HepG2 (cell line): ENCODE data around the gene RHCE. TPM values are rescaled to one million over a fixed set of nuclear protein-coding genes. Genes with fewer than 3 reads are reported as not detected.
A peak's percentile ranks its signal among the peaks of the same experiment; 100 is the strongest.

Experiments
- ETV5 ChIP-seq: IDR thresholded peaks from 2 replicates; pipeline ENCODE4 v1.6.1; 2018; ENCODE audit warnings: missing biosample characterization, missing genetic modification reagents, inconsistent platforms, borderline replicate concordance
- HDAC1 ChIP-seq: sonication (generic); formaldehyde crosslinking; IDR thresholded peaks from 2 replicates; pipeline ENCODE4 v1.5.1; 2020; ENCODE audit warnings: mild to moderate bottlenecking, missing genetic modification reagents
- HMGA1 ChIP-seq: sonication (generic); formaldehyde crosslinking; conservative IDR thresholded peaks from 2 replicates; pipeline ENCODE4 v1.4.0; 2020; ENCODE audit warnings: missing genetic modification reagents
- MXI1 ChIP-seq: IDR thresholded peaks from 3 replicates; pipeline ENCODE4 v1.6.1; 2012; ENCODE audit warnings: low read depth, low read length, inconsistent platforms, borderline replicate concordance
- POLR2G ChIP-seq: fragments of 200-400 bp; formaldehyde crosslinking; IDR thresholded peaks from 2 replicates; pipeline ENCODE4 v1.6.1; 2018; ENCODE audit warnings: mild to moderate bottlenecking, low read depth, low read length, moderate library complexity
- ZNF530 ChIP-seq: sonication (generic); formaldehyde crosslinking; IDR thresholded peaks from 2 replicates; pipeline ENCODE4 v1.5.0; 2020; ENCODE audit warnings: low read depth, mild to moderate bottlenecking, missing genetic modification reagents
- ZNF737 ChIP-seq: sonication (generic); formaldehyde crosslinking; IDR thresholded peaks from 2 replicates; pipeline ENCODE4 v1.5.0; 2020; ENCODE audit warnings: missing genetic modification reagents, mild to moderate bottlenecking, borderline replicate concordance
- ZSCAN12 ChIP-seq: sonication (generic); formaldehyde crosslinking; IDR thresholded peaks from 2 replicates; pipeline ENCODE4 v1.9.0; 2021; ENCODE audit warnings: mild to moderate bottlenecking, missing genetic modification reagents
- polyA plus RNA-seq, 8 experiments: library from polyadenylated mRNA; depleted of rRNA in 3 of 8; stranded (reverse) in 7 of 8; unstranded in 1 of 8; fragments of >200 nt; fragmentation: Illumina TruSeq in 4 of 8; extraction: Trizol in 4 of 8; gene quantifications; 2 replicates each; pipeline versions ENCODE4 v1.2.1 to v1.2.3, GENCODE V29; 2011 to 2016; ENCODE audit warnings: low read depth in 4 of 8, missing spikeins in 1 of 8, mixed read lengths in 1 of 8; ENCODE audit not compliant: insufficient read depth in 1 of 8
- total RNA-seq, 5 experiments: library from RNA; depleted of rRNA; stranded (reverse); fragments of >200 nt; fragmentation: Illumina TruSeq; extraction: Trizol; gene quantifications; 2 replicates each; pipeline ENCODE4 v1.2.3, GENCODE V29; 2016; ENCODE audit warnings: low read depth in 1 of 5
- TF ChIP-seq, protein P1 (sequence below): sonication (generic); formaldehyde crosslinking; conservative IDR thresholded peaks from 2 replicates; pipeline ENCODE4 v1.8.0; 2022; ENCODE audit warnings: missing genetic modification reagents
- TF ChIP-seq, protein P2 (sequence below): sonication (generic); formaldehyde crosslinking; IDR thresholded peaks from 2 replicates; pipeline ENCODE4 v1.5.1; 2020; ENCODE audit warnings: mild to moderate bottlenecking, missing genetic modification reagents
- TF ChIP-seq, protein P3 (sequence below): IDR thresholded peaks from 2 replicates; pipeline ENCODE4 v1.4.0; 2020; ENCODE audit warnings: mild to moderate bottlenecking, missing genetic modification reagents
- TF ChIP-seq, protein P4 (sequence below): sonication (generic); formaldehyde crosslinking; IDR thresholded peaks from 2 replicates; pipeline ENCODE4 v1.4.0; 2020; ENCODE audit warnings: mild to moderate bottlenecking, missing genetic modification reagents

The RHCE gene
- total and polyA plus RNA-seq, 2 of the 13 experiments (the other 11 are each of a cell fraction or from before 2014, with no cell fraction given): 0.30 TPM; not detected in 1

DNA sequence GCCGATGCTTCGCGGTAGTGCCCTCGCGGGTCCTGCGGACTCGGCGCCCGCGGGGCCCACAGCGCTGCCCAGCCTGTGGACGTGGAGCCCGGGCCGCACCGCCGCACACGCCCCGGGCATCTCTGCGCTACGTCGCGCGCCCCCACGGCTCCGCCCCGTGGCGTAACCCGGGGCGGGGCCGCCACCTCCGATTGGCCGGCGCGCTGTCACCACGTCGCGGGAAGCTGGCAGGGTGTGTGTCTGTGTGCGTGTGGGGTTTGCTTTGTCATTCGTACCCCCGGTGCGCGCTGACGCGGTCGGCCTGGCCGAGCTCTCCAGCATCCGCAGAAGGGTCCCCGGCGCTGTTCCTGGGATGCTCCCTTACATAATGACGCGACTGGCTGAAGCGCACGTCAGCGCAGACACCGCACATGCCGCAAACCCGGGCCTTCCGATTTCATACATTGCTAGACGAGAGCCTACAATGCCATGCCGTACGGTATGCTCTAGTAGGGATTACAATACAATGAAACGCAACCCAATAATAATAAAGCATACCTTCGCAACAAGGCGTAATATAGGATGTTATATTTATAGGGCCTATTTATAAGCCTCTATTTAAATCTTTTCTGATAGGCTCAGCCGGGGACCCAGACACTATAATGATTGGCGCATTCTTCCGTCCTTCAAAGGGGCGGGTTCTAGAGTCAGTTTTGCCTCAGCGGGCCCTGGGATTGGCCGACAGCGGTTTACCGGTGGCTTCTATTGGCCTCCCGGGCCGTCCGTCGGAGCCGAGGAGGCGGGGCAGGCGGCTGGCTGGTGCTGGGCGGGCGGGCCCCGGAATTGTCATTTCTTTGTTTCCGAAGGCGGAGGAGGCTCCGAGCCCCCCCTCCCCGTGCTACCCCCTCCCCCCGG is 9.7 kb upstream of the RHCE start, which contains the start of gene MACO1 (continued):
- TF ChIP-seq, protein P1, sequence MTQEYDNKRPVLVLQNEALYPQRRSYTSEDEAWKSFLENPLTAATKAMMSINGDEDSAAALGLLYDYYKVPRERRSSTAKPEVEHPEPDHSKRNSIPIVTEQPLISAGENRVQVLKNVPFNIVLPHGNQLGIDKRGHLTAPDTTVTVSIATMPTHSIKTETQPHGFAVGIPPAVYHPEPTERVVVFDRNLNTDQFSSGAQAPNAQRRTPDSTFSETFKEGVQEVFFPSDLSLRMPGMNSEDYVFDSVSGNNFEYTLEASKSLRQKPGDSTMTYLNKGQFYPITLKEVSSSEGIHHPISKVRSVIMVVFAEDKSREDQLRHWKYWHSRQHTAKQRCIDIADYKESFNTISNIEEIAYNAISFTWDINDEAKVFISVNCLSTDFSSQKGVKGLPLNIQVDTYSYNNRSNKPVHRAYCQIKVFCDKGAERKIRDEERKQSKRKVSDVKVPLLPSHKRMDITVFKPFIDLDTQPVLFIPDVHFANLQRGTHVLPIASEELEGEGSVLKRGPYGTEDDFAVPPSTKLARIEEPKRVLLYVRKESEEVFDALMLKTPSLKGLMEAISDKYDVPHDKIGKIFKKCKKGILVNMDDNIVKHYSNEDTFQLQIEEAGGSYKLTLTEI (CRISPR knock-in tag): no peak
- TF ChIP-seq HMGA1 (CRISPR knock-in tag) (no peak), HDAC1 (peak; percentile 76), ZSCAN12 (CRISPR knock-in tag) (no peak), ZNF737 (CRISPR knock-in tag) (no peak), POLR2G (peak; percentile 86), ZNF530 (CRISPR knock-in tag) (no peak), ETV5 (0 out of 2 replicates have a peak, but pooled peaks have one; percentile 18), MXI1 (peak; percentile 91; the same call in 1 of the 3 replicates)
- TF ChIP-seq, protein P2, sequence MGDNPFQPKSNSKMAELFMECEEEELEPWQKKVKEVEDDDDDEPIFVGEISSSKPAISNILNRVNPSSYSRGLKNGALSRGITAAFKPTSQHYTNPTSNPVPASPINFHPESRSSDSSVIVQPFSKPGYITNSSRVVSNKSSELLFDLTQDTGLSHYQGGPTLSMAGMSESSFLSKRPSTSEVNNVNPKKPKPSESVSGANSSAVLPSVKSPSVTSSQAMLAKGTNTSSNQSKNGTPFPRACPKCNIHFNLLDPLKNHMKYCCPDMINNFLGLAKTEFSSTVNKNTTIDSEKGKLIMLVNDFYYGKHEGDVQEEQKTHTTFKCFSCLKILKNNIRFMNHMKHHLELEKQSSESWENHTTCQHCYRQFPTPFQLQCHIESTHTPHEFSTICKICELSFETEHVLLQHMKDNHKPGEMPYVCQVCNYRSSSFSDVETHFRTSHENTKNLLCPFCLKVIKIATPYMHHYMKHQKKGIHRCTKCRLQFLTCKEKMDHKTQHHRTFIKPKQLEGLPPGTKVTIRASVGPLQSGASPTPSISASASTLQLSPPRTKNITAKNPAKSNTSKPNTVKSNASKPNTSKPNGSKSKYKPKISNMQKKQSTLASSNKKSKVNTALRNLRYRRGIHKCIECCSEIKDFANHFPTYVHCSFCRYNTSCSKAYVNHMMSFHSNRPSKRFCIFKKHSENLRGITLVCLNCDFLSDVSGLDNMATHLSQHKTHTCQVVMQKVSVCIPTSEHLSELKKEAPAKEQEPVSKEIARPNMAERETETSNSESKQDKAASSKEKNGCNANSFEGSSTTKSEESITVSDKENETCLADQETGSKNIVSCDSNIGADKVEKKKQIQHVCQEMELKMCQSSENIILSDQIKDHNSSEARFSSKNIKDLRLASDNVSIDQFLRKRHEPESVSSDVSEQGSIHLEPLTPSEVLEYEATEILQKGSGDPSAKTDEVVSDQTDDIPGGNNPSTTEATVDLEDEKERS (CRISPR knock-in tag): 0 out of 2 replicates have a peak, but pooled peaks have one; percentile 21
- TF ChIP-seq, protein P3, sequence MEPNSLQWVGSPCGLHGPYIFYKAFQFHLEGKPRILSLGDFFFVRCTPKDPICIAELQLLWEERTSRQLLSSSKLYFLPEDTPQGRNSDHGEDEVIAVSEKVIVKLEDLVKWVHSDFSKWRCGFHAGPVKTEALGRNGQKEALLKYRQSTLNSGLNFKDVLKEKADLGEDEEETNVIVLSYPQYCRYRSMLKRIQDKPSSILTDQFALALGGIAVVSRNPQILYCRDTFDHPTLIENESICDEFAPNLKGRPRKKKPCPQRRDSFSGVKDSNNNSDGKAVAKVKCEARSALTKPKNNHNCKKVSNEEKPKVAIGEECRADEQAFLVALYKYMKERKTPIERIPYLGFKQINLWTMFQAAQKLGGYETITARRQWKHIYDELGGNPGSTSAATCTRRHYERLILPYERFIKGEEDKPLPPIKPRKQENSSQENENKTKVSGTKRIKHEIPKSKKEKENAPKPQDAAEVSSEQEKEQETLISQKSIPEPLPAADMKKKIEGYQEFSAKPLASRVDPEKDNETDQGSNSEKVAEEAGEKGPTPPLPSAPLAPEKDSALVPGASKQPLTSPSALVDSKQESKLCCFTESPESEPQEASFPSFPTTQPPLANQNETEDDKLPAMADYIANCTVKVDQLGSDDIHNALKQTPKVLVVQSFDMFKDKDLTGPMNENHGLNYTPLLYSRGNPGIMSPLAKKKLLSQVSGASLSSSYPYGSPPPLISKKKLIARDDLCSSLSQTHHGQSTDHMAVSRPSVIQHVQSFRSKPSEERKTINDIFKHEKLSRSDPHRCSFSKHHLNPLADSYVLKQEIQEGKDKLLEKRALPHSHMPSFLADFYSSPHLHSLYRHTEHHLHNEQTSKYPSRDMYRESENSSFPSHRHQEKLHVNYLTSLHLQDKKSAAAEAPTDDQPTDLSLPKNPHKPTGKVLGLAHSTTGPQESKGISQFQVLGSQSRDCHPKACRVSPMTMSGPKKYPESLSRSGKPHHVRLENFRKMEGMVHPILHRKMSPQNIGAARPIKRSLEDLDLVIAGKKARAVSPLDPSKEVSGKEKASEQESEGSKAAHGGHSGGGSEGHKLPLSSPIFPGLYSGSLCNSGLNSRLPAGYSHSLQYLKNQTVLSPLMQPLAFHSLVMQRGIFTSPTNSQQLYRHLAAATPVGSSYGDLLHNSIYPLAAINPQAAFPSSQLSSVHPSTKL: no peak
- TF ChIP-seq, protein P4, sequence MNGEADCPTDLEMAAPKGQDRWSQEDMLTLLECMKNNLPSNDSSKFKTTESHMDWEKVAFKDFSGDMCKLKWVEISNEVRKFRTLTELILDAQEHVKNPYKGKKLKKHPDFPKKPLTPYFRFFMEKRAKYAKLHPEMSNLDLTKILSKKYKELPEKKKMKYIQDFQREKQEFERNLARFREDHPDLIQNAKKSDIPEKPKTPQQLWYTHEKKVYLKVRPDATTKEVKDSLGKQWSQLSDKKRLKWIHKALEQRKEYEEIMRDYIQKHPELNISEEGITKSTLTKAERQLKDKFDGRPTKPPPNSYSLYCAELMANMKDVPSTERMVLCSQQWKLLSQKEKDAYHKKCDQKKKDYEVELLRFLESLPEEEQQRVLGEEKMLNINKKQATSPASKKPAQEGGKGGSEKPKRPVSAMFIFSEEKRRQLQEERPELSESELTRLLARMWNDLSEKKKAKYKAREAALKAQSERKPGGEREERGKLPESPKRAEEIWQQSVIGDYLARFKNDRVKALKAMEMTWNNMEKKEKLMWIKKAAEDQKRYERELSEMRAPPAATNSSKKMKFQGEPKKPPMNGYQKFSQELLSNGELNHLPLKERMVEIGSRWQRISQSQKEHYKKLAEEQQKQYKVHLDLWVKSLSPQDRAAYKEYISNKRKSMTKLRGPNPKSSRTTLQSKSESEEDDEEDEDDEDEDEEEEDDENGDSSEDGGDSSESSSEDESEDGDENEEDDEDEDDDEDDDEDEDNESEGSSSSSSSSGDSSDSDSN: no peak; the same call in 1 of the 2 replicates
